ENCODE data around the gene CACNG7.

The CACNG7 gene

GRCh38 chr19:53985863-53986262 lies 76.8 kb downstream of the CACNG7 start:
- Mint-ChIP-seq H3K9me3 (no peaks in the 10 kb centered on the region), H3K27me3 (ENCODE audit: low read depth, poor library complexity) (peaks cover 22% of the 10 kb centered on the region), H3K4me1 (peaks cover 15% of the 10 kb centered on the region), H3K36me3 (ENCODE audit: low read depth) (no peaks in the 10 kb centered on the region), H3K4me3 (no peak overlapping the region), H3K27ac (no peak overlapping the region)
- DNase-seq: no peak
- TF ChIP-seq CTCF (IDR thresholded peaks at IDR 0.05): no peak

- H3K27me3 Mint-ChIP-seq (ENCODE audit: low read depth, poor library complexity): peaks cover 21% of the 10 kb centered on the region
- TF ChIP-seq CTCF (IDR thresholded peaks at IDR 0.05): no peak
- no peak for DNase-seq
- peaks cover 19% of the 10 kb centered on the region for H3K4me1 Mint-ChIP-seq
- H3K27ac Mint-ChIP-seq: peak overlapping the region; percentile 6
- peak overlapping the region; percentile 4 for H3K4me3 Mint-ChIP-seq
- no peaks in the 10 kb centered on the region for H3K9me3 Mint-ChIP-seq
- no peaks in the 10 kb centered on the region for H3K36me3 Mint-ChIP-seq (ENCODE audit: low read depth)
Observed at GRCh38 chr19:53988981-53989380, 79.9 kb downstream of the CACNG7 start.

GRCh38 chr19:53989600-53990533 lies 80.8 kb downstream of the CACNG7 start:
- TF ChIP-seq CTCF (IDR thresholded peaks at IDR 0.05): no peak
- peak overlapping the region; percentile 44 for H3K4me3 Mint-ChIP-seq
- H3K9me3 Mint-ChIP-seq: no peaks in the 10 kb centered on the region
- H3K36me3 Mint-ChIP-seq (ENCODE audit: low read depth): no peaks in the 10 kb centered on the region
- peaks cover 27% of the 10 kb centered on the region for H3K27me3 Mint-ChIP-seq (ENCODE audit: low read depth, poor library complexity)
- H3K4me1 Mint-ChIP-seq: peaks cover 23% of the 10 kb centered on the region
- H3K27ac Mint-ChIP-seq: peak overlapping the region; percentile 64
- DNase-seq: no peak

- no peak for TF ChIP-seq CTCF (IDR thresholded peaks at IDR 0.05)
- no peaks in the 10 kb centered on the region for H3K9me3 Mint-ChIP-seq
- H3K4me3 Mint-ChIP-seq: peak within 1 kb of the TSS; percentile 75
- peak; percentile 74 for DNase-seq
- H3K27ac Mint-ChIP-seq: no peak within 1 kb of the TSS
- no peaks in the 10 kb centered on the region for H3K36me3 Mint-ChIP-seq (ENCODE audit: low read depth)
- peaks cover 40% of the 10 kb centered on the region for H3K27me3 Mint-ChIP-seq (ENCODE audit: low read depth, poor library complexity)
- peaks cover 23% of the 10 kb centered on the region for H3K4me1 Mint-ChIP-seq
Observed at GRCh38 chr19:53991224-53992113, 82.4 kb downstream of the CACNG7 start, which contains the start of gene CACNG6. CACNG6 (plus strand) TSS chr19:53991637; CDS start chr19:53992878, 1,241 bp downstream.

GRCh38 chr19:53992211-53992610 lies 83.1 kb downstream of the CACNG7 start:
- H3K27ac Mint-ChIP-seq: no peak overlapping the region
- DNase-seq: no peak
- TF ChIP-seq CTCF (IDR thresholded peaks at IDR 0.05): no peak
- H3K36me3 Mint-ChIP-seq (ENCODE audit: low read depth): no peaks in the 10 kb centered on the region
- peak overlapping the region; percentile 75 for H3K4me3 Mint-ChIP-seq
- H3K4me1 Mint-ChIP-seq: peaks cover 23% of the 10 kb centered on the region
- H3K9me3 Mint-ChIP-seq: no peaks in the 10 kb centered on the region
- H3K27me3 Mint-ChIP-seq (ENCODE audit: low read depth, poor library complexity): peaks cover 46% of the 10 kb centered on the region
